IPS-NIHi7 (cell line): ENCODE data around the gene G3BP2.
A peak's percentile ranks its signal among the peaks of the same experiment; 100 is the strongest.
"Not testable (repeated sequence)": the region's sequence is repeated elsewhere in the genome, so short reads cannot be mapped to it uniquely, and the experiment has no call there.

ENCODE experiments used
- DNase-seq: peaks from one replicate; pipeline ENCODE4 v3.0.0; 2012; ENCODE audit warnings: mixed read lengths; ENCODE audit errors: extremely low spot score

G3BP2 gene

GRCh38 chr4:75673027-75673958, at the start of gene G3BP2:
TSS of gene G3BP2 (minus strand) at chr4:75673411. CDS start at chr4:75662025, 11,386 bp downstream.
- peak; percentile 99 for DNase-seq

GRCh38 chr4:75722417-75722816, 49.2 kb upstream of the G3BP2 start:
- no peak for DNase-seq

- DNase-seq: no peak
Observed at GRCh38 chr4:75718529-75718928, 45.3 kb upstream of the G3BP2 start.

GRCh38 chr4:75717408-75717807, 44.2 kb upstream of the G3BP2 start:
- DNase-seq: no peak

- not testable (repeated sequence) for DNase-seq
Observed at GRCh38 chr4:75716054-75716453, 42.8 kb upstream of the G3BP2 start.

- DNase-seq: no peak
Observed at GRCh38 chr4:75715105-75715799, 42.0 kb upstream of the G3BP2 start.

GRCh38 chr4:75714704-75715103, 41.5 kb upstream of the G3BP2 start:
- no peak for DNase-seq

- no peak for DNase-seq
Observed at GRCh38 chr4:75714011-75714410, 40.8 kb upstream of the G3BP2 start.

- no peak for DNase-seq
Observed at GRCh38 chr4:75710246-75710645, 37.0 kb upstream of the G3BP2 start.

- peak; percentile 26 for DNase-seq
Observed at GRCh38 chr4:75708218-75708691, 35.0 kb upstream of the G3BP2 start.

GRCh38 chr4:75705198-75705977, 32.2 kb upstream of the G3BP2 start:
- peak; percentile 71 for DNase-seq

GRCh38 chr4:75702919-75703411, 29.8 kb upstream of the G3BP2 start:
- DNase-seq: no peak

- DNase-seq: no peak
Observed at GRCh38 chr4:75699299-75699698, 26.1 kb upstream of the G3BP2 start.

GRCh38 chr4:75698963-75699228, 25.7 kb upstream of the G3BP2 start:
- no peak for DNase-seq

GRCh38 chr4:75698162-75698962, 25.2 kb upstream of the G3BP2 start:
- no peak for DNase-seq

- no peak for DNase-seq
Observed at GRCh38 chr4:75696581-75696980, 23.4 kb upstream of the G3BP2 start.

GRCh38 chr4:75696071-75696470, 22.9 kb upstream of the G3BP2 start:
- DNase-seq: no peak

- not testable (repeated sequence) for DNase-seq
Observed at GRCh38 chr4:75692066-75692465, 18.9 kb upstream of the G3BP2 start.

- not testable (repeated sequence) for DNase-seq
Observed at GRCh38 chr4:75687125-75687524, 13.9 kb upstream of the G3BP2 start.

GRCh38 chr4:75686346-75686745, 13.1 kb upstream of the G3BP2 start:
- DNase-seq: no peak

- DNase-seq: no peak
Observed at GRCh38 chr4:75685546-75686189, 12.5 kb upstream of the G3BP2 start.
